H1 (cell line): ENCODE data around the gene PLCB4. TPM values are rescaled to one million over a fixed set of nuclear protein-coding genes. Genes with fewer than 3 reads are reported as not detected.

Experiments
- MAFK ChIP-seq: IDR thresholded peaks from 2 replicates; pipeline ENCODE4 v1.6.1; 2012; ENCODE audit warnings: low read depth, mild to moderate bottlenecking, improper control_type of control experiment, low read length
- SAP30 ChIP-seq: fragments of 300-600 bp; sonication (generic); IDR thresholded peaks from 2 replicates; pipeline ENCODE4 v1.7.1; 2012; ENCODE audit warnings: low read length, moderate library complexity, mild to moderate bottlenecking, inconsistent platforms; ENCODE audit not compliant: insufficient read depth, insufficient replicate concordance
- SP2 ChIP-seq: IDR thresholded peaks from 2 replicates; pipeline ENCODE4 v1.6.1; 2012; ENCODE audit warnings: mild to moderate bottlenecking, low read length, inconsistent platforms
- TAF7 ChIP-seq: optimal IDR thresholded peaks from 2 replicates; pipeline ENCODE3; 2011; ENCODE audit warnings: low read depth, mild to moderate bottlenecking, inconsistent platforms, low read length, moderate library complexity, borderline replicate concordance
- polyA plus RNA-seq, 7 experiments: library from polyadenylated mRNA; depleted of rRNA in 3 of 7; stranded (reverse) in 5 of 7; unstranded in 2 of 7; fragments of >200 nt in 5 of 7; fragments of 200-250 nt in 2 of 7; gene quantifications; 1 replicate in 5 of 7; 2 replicates in 1 of 7; 4 replicates in 1 of 7; pipeline versions ENCODE4 v1.2.1 to v1.2.3, GENCODE V29; 2011 to 2013; ENCODE audit warnings: missing spikeins in 2 of 7, mixed read lengths in 2 of 7
- total RNA-seq: library from RNA; stranded (reverse); fragmentation: NEBNext Ultra II Directional; extraction: Animal tissue kit (Norgen Biotek cat#: 25700); gene quantifications from 2 replicates; pipeline ENCODE4 v1.2.1, GENCODE V29; 2021
- TF ChIP-seq, protein P1 (sequence below), 3 experiments: IDR thresholded peaks; 1 replicate in 2 of 3; 2 replicates in 1 of 3; pipeline versions ENCODE4 v1.5.1 to v1.6.1; 2011; ENCODE audit warnings: low read length in 3 of 3, mild to moderate bottlenecking in 3 of 3, inconsistent platforms in 2 of 3, low read depth in 1 of 3, moderate library complexity in 1 of 3; ENCODE audit not compliant: insufficient read depth in 1 of 3; ENCODE audit errors: control extremely low read depth in 1 of 3
- TF ChIP-seq, protein P2 (sequence below): IDR thresholded peaks from 2 replicates; pipeline ENCODE4 v1.6.1; 2011; ENCODE audit warnings: low read length, improper control_type of control experiment

The PLCB4 gene
- total and polyA plus RNA-seq, 2 of the 8 experiments (the other 6 are each of a cell fraction or from before 2014, with no cell fraction given): 3.2 to 14.1 TPM

DNA sequence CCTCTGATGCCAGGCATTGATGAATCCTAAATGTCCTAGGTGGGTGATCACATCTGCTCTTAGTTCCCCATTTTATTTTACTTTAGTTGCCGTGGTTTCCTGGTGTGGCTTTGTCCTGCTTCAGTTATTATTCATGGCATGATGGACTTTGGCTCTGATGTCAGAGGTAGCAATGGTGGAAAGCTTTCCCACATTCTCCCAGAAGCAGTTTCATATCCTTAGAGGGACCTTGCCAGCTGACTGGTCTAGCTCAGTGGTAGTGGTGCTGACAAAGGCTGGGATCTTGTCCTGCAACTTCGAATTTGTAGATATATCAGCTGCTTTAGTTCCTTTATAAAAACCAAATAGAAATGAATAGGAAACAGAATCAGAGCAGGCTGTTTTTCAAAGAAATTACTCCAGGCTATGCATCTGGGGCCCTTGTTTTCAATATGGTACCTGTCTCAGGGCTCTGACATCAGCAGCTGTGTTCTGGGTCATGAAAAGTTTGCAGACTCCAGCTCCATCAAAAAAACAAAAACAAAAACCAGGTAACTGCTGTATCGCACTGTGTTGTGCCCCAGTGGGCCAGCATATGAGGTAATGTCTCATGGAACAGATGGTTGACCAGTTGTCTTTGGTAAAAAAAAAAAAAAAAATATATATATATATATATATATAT lies 133.7 kb downstream of the PLCB4 start (continued):
- TF ChIP-seq, protein P1, sequence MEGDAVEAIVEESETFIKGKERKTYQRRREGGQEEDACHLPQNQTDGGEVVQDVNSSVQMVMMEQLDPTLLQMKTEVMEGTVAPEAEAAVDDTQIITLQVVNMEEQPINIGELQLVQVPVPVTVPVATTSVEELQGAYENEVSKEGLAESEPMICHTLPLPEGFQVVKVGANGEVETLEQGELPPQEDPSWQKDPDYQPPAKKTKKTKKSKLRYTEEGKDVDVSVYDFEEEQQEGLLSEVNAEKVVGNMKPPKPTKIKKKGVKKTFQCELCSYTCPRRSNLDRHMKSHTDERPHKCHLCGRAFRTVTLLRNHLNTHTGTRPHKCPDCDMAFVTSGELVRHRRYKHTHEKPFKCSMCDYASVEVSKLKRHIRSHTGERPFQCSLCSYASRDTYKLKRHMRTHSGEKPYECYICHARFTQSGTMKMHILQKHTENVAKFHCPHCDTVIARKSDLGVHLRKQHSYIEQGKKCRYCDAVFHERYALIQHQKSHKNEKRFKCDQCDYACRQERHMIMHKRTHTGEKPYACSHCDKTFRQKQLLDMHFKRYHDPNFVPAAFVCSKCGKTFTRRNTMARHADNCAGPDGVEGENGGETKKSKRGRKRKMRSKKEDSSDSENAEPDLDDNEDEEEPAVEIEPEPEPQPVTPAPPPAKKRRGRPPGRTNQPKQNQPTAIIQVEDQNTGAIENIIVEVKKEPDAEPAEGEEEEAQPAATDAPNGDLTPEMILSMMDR (IDR thresholded peaks at IDR 0.05; ENCODE audit: control extremely low read depth in 1 of 3, insufficient read depth in 1 of 3, low read depth in 1 of 3, low read length in 3 of 3): no peak
- TF ChIP-seq SP2 (no peak), TAF7 (no peak), MAFK (no peak), SAP30 (no peak)
- TF ChIP-seq, protein P2, sequence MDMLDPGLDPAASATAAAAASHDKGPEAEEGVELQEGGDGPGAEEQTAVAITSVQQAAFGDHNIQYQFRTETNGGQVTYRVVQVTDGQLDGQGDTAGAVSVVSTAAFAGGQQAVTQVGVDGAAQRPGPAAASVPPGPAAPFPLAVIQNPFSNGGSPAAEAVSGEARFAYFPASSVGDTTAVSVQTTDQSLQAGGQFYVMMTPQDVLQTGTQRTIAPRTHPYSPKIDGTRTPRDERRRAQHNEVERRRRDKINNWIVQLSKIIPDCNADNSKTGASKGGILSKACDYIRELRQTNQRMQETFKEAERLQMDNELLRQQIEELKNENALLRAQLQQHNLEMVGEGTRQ: no peak
